HepG2 (cell line): ENCODE results near the gene FAM184B. TPM values are rescaled to one million over a fixed set of nuclear protein-coding genes. Genes with fewer than 3 reads are reported as not detected.

ENCODE experiments used
- ATRX ChIP-seq: sonication (generic); formaldehyde crosslinking; IDR thresholded peaks from 2 replicates; pipeline ENCODE4 v1.4.0; 2020; ENCODE audit warnings: missing genetic modification reagents, borderline replicate concordance
- BHLHE40 ChIP-seq: IDR thresholded peaks from 2 replicates; pipeline ENCODE4 v1.6.1; 2011; ENCODE audit warnings: low read length, improper control_type of control experiment
- DNMT3B ChIP-seq: conservative IDR thresholded peaks from 2 replicates; pipeline ENCODE4 v1.6.1; 2016; ENCODE audit warnings: missing biosample characterization, control low read depth
- PRMT3 ChIP-seq: sonication (generic); formaldehyde crosslinking; IDR thresholded peaks from 2 replicates; pipeline ENCODE4 v1.8.1; 2022; ENCODE audit warnings: low read depth, mild to moderate bottlenecking, moderate library complexity, missing genetic modification reagents, borderline replicate concordance
- RXRB ChIP-seq: IDR thresholded peaks from 2 replicates; pipeline ENCODE4 v1.6.1; 2016; ENCODE audit warnings: borderline replicate concordance, missing genetic modification reagents, missing compliant biosample characterization
- SOX13 ChIP-seq, 3 experiments: fragments of 450-650 bp in 1 of 3; sonication (generic) in 1 of 3; formaldehyde crosslinking in 1 of 3; IDR thresholded peaks in 2 of 3; conservative IDR thresholded peaks in 1 of 3; 2 replicates each; pipeline versions ENCODE4 v1.5.0 to v1.6.1; 2016 to 2020; ENCODE audit warnings: antibody characterized with exemption in 1 of 3, mild to moderate bottlenecking in 1 of 3, missing compliant biosample characterization in 1 of 3, missing genetic modification reagents in 1 of 3, moderate library complexity in 1 of 3
- THYN1 ChIP-seq: sonication (generic); formaldehyde crosslinking; IDR thresholded peaks from 2 replicates; pipeline ENCODE4 v1.8.1; 2023; ENCODE audit warnings: low read depth, mild to moderate bottlenecking, moderate library complexity, missing genetic modification reagents, borderline replicate concordance
- ZBTB4 ChIP-seq: sonication (generic); formaldehyde crosslinking; IDR thresholded peaks from 2 replicates; pipeline ENCODE4 v1.4.0; 2020; ENCODE audit warnings: missing genetic modification reagents, mild to moderate bottlenecking, borderline replicate concordance
- ZBTB7B ChIP-seq: sonication (generic); formaldehyde crosslinking; IDR thresholded peaks from 2 replicates; pipeline ENCODE4 v1.4.0; 2020; ENCODE audit warnings: missing genetic modification reagents
- ZNF142 ChIP-seq: sonication (generic); formaldehyde crosslinking; IDR thresholded peaks from 2 replicates; pipeline ENCODE4 v1.4.0; 2020; ENCODE audit warnings: missing genetic modification reagents
- polyA plus RNA-seq, 8 experiments: library from polyadenylated mRNA; depleted of rRNA in 3 of 8; stranded (reverse) in 7 of 8; unstranded in 1 of 8; fragments of >200 nt; fragmentation: Illumina TruSeq in 4 of 8; extraction: Trizol in 4 of 8; gene quantifications; 2 replicates each; pipeline versions ENCODE4 v1.2.1 to v1.2.3, GENCODE V29; 2011 to 2016; ENCODE audit warnings: low read depth in 4 of 8, missing spikeins in 1 of 8, mixed read lengths in 1 of 8; ENCODE audit not compliant: insufficient read depth in 1 of 8
- total RNA-seq, 5 experiments: library from RNA; depleted of rRNA; stranded (reverse); fragments of >200 nt; fragmentation: Illumina TruSeq; extraction: Trizol; gene quantifications; 2 replicates each; pipeline ENCODE4 v1.2.3, GENCODE V29; 2016; ENCODE audit warnings: low read depth in 1 of 5
- TF ChIP-seq, protein P1 (sequence below): sonication (generic); formaldehyde crosslinking; conservative IDR thresholded peaks from 2 replicates; pipeline ENCODE4 v1.8.1; 2023; ENCODE audit warnings: missing genetic modification reagents
- TF ChIP-seq, protein P2 (sequence below): sonication (generic); formaldehyde crosslinking; IDR thresholded peaks from 2 replicates; pipeline ENCODE4 v1.4.0; 2020; ENCODE audit warnings: missing genetic modification reagents, mild to moderate bottlenecking, borderline replicate concordance

The FAM184B gene
- total and polyA plus RNA-seq, 2 of the 13 experiments (the other 11 are each of a cell fraction or from before 2014, with no cell fraction given) = not detected

GRCh38 chr4:17810260-17811077 is 29.0 kb upstream of the FAM184B start, which contains the start of the genes DCAF16 and NCAPG (continued):
- TF ChIP-seq THYN1 (no peak), ATRX (CRISPR knock-in tag) (no peak), SOX13 (IDR thresholded peaks at IDR 0.05) (no peak), SOX13 (CRISPR knock-in tag; conservative IDR thresholded peaks at IDR 0.05 in 1 of 2, IDR thresholded peaks at IDR 0.05 in 1 of 2) (no peak), BHLHE40 (no peak), RXRB (CRISPR knock-in tag) (no peak; the same call in none of the 2 replicates), ZBTB4 (CRISPR knock-in tag) (no peak; the same call in 1 of the 2 replicates), DNMT3B (CRISPR knock-in tag) (0 out of 2 replicates have a peak, but pooled peaks have one; percentile 72), ZBTB7B (CRISPR knock-in tag) (no peak), PRMT3 (CRISPR knock-in tag) (peak; percentile 92; the same call in 1 of the 2 replicates), ZNF142 (CRISPR knock-in tag) (peak; percentile 90)
- TF ChIP-seq, protein P1, sequence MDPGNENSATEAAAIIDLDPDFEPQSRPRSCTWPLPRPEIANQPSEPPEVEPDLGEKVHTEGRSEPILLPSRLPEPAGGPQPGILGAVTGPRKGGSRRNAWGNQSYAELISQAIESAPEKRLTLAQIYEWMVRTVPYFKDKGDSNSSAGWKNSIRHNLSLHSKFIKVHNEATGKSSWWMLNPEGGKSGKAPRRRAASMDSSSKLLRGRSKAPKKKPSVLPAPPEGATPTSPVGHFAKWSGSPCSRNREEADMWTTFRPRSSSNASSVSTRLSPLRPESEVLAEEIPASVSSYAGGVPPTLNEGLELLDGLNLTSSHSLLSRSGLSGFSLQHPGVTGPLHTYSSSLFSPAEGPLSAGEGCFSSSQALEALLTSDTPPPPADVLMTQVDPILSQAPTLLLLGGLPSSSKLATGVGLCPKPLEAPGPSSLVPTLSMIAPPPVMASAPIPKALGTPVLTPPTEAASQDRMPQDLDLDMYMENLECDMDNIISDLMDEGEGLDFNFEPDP = no peak
- TF ChIP-seq, protein P2, sequence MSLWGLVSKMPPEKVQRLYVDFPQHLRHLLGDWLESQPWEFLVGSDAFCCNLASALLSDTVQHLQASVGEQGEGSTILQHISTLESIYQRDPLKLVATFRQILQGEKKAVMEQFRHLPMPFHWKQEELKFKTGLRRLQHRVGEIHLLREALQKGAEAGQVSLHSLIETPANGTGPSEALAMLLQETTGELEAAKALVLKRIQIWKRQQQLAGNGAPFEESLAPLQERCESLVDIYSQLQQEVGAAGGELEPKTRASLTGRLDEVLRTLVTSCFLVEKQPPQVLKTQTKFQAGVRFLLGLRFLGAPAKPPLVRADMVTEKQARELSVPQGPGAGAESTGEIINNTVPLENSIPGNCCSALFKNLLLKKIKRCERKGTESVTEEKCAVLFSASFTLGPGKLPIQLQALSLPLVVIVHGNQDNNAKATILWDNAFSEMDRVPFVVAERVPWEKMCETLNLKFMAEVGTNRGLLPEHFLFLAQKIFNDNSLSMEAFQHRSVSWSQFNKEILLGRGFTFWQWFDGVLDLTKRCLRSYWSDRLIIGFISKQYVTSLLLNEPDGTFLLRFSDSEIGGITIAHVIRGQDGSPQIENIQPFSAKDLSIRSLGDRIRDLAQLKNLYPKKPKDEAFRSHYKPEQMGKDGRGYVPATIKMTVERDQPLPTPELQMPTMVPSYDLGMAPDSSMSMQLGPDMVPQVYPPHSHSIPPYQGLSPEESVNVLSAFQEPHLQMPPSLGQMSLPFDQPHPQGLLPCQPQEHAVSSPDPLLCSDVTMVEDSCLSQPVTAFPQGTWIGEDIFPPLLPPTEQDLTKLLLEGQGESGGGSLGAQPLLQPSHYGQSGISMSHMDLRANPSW = no peak
